ENCODE measurements around the gene SMCO2.

The SMCO2 gene

GRCh38 chr12:27551172-27551840 is 104.8 kb downstream of the SMCO2 start:
- TF ChIP-seq FOXP2 (optimal IDR thresholded peaks at IDR 0.05; ENCODE audit: borderline replicate concordance, extremely low read depth, extremely low read length, insufficient read depth): no peak
- TF ChIP-seq SIN3A (IDR thresholded peaks at IDR 0.05; ENCODE audit: borderline replicate concordance, insufficient read depth, low read length): no peak
- TF ChIP-seq TAF1 (IDR thresholded peaks at IDR 0.05; ENCODE audit: borderline replicate concordance, insufficient read depth, low read length): no peak
- no peak for TF ChIP-seq REST (IDR thresholded peaks at IDR 0.05; ENCODE audit: insufficient read depth in 1 of 2, low read depth in 2 of 2, low read length in 2 of 2)
- no peak for TF ChIP-seq POLR2AphosphoS5 (IDR thresholded peaks at IDR 0.05; ENCODE audit: low read depth, low read length)
